Peyer's patch (tissue), 4 donors: Measurements from ENCODE around the gene DUOXA1. TPM values are rescaled to one million over a fixed set of nuclear protein-coding genes. Genes with fewer than 3 reads are reported as not detected.

Experiments
- DNase-seq, 3 donors: peaks; one replicate each; pipeline ENCODE4 v3.0.0-alpha.2; 2017 to 2019
- H3K27ac ChIP-seq, 4 donors: fragments of 200-600 bp; sonication (generic); one replicate each; pipeline ENCODE4 v1.5.1; 2016 to 2019
- H3K27me3 ChIP-seq, 2 donors: fragments of 200-600 bp; sonication (generic); one replicate each; pipeline ENCODE4 v1.5.1; 2019
- H3K36me3 ChIP-seq, 3 donors: fragments of 200-600 bp; sonication (generic); one replicate each; pipeline ENCODE4 v1.5.1; 2016 to 2019
- H3K4me1 ChIP-seq, 4 donors: fragments of 200-600 bp; sonication (generic); one replicate each; pipeline ENCODE4 v1.5.1; 2016 to 2019
- H3K4me3 ChIP-seq, 4 donors: fragments of 200-600 bp; sonication (generic); 1 replicate in 3 of 4; 2 replicates in 1 of 4; pipeline ENCODE4 v1.5.1; 2016 to 2019; ENCODE audit warnings: mild to moderate bottlenecking in 1 of 4
- H3K9me3 ChIP-seq, 4 donors: fragments of 200-600 bp; sonication (generic); one replicate each; pipeline ENCODE4 v1.5.1; 2016 to 2019; ENCODE audit warnings: mild to moderate bottlenecking in 1 of 4
- CTCF ChIP-seq, 6 experiments: fragments of 450-650 bp in 4 of 6; fragments of 200-600 bp in 2 of 6; sonication (generic) in 1 of 6; IDR thresholded peaks; one replicate each; pipeline ENCODE4 v1.5.1; 2017 to 2019; ENCODE audit warnings: antibody characterized with exemption in 6 of 6, mild to moderate bottlenecking in 3 of 6, moderate library complexity in 1 of 6
- POLR2A ChIP-seq, 2 donors: fragments of 450-650 bp; IDR thresholded peaks; one replicate each; pipeline ENCODE4 v1.5.1; 2017; ENCODE audit warnings: antibody characterized with exemption in 2 of 2, mild to moderate bottlenecking in 2 of 2, moderate library complexity in 2 of 2
- total RNA-seq, 4 donors: library from RNA; depleted of rRNA; stranded (reverse); fragments of >200 nt; gene quantifications; one replicate each; pipeline ENCODE4 v1.1.0, GENCODE V29; 2016

The DUOXA1 gene
- total RNA-seq, 4 donors from 2014 or later = 1.2 TPM; not detected in 3

GRCh38 chr15:45150481-45150880, 20.8 kb upstream of the DUOXA1 start:
- TF ChIP-seq CTCF (IDR thresholded peaks at IDR 0.05) = no peak
- Histone ChIP-seq H3K27ac (no peak overlapping the region), H3K4me1 (no peaks in the 10 kb centered on the region), H3K4me3 (no peak overlapping the region), H3K27me3 (no peaks in the 10 kb centered on the region), H3K36me3 (no peaks in the 10 kb centered on the region), H3K9me3 (no peaks in the 10 kb centered on the region)
- no peak for DNase-seq

GRCh38 chr15:45149060-45149459, 19.4 kb upstream of the DUOXA1 start:
- DNase-seq = peak in 1 of 3 donors; percentile 10
- Histone ChIP-seq H3K4me1 (no peaks in the 10 kb centered on the region), H3K9me3 (no peaks in the 10 kb centered on the region), H3K36me3 (no peaks in the 10 kb centered on the region), H3K27ac (no peak overlapping the region), H3K27me3 (no peaks in the 10 kb centered on the region), H3K4me3 (no peak overlapping the region)
- TF ChIP-seq CTCF (IDR thresholded peaks at IDR 0.05) = no peak
- TF ChIP-seq POLR2A (IDR thresholded peaks at IDR 0.05) = no peak

- H3K27ac ChIP-seq = no peak overlapping the region
- no peak overlapping the region for H3K4me3 ChIP-seq
- DNase-seq = peak in 1 of 3 donors; percentile 41
- H3K4me1 ChIP-seq = no peaks in the 10 kb centered on the region
- H3K9me3 ChIP-seq = no peaks in the 10 kb centered on the region
- TF ChIP-seq CTCF (IDR thresholded peaks at IDR 0.05) (no peak), POLR2A (IDR thresholded peaks at IDR 0.05) (no peak)
- H3K27me3 ChIP-seq = no peaks in the 10 kb centered on the region
- no peaks in the 10 kb centered on the region for H3K36me3 ChIP-seq
Measured at GRCh38 chr15:45148076-45149059, 18.7 kb upstream of the DUOXA1 start.

GRCh38 chr15:45147606-45148005, 17.9 kb upstream of the DUOXA1 start:
- Histone ChIP-seq H3K36me3 (no peaks in the 10 kb centered on the region), H3K27ac (no peak overlapping the region), H3K4me3 (no peak overlapping the region), H3K27me3 (no peaks in the 10 kb centered on the region), H3K9me3 (no peaks in the 10 kb centered on the region), H3K4me1 (no peaks in the 10 kb centered on the region)
- DNase-seq = no peak
- TF ChIP-seq POLR2A (IDR thresholded peaks at IDR 0.05) = no peak
- no peak for TF ChIP-seq CTCF (IDR thresholded peaks at IDR 0.05)

- no peak for DNase-seq
- H3K4me3 ChIP-seq = no peak overlapping the region
- no peaks in the 10 kb centered on the region for H3K27me3 ChIP-seq
- H3K36me3 ChIP-seq = no peaks in the 10 kb centered on the region
- TF ChIP-seq POLR2A (IDR thresholded peaks at IDR 0.05) (no peak), CTCF (IDR thresholded peaks at IDR 0.05) (no peak)
- H3K9me3 ChIP-seq = no peaks in the 10 kb centered on the region
- no peak overlapping the region for H3K27ac ChIP-seq
- H3K4me1 ChIP-seq = no peaks in the 10 kb centered on the region
Measured at GRCh38 chr15:45146405-45146804, 16.7 kb upstream of the DUOXA1 start.
